SK-N-SH treated with all-trans-retinoic acid at 6 μM for 48 hours (cell line): Measurements from ENCODE around the gene MAP2.

ENCODE experiments used
- ARNTL ChIP-seq: fragments of 450-650 bp; formaldehyde crosslinking; IDR thresholded peaks from 2 replicates; pipeline ENCODE4 v1.5.0; 2020; ENCODE audit warnings: low read depth, mild to moderate bottlenecking, moderate library complexity, borderline replicate concordance
- BACH2 ChIP-seq: fragments of 250-450 bp; sonication (Bioruptor Pico); IDR thresholded peaks from 2 replicates; pipeline ENCODE4 v1.9.0; 2021; ENCODE audit warnings: mild to moderate bottlenecking, borderline replicate concordance
- CREB5 ChIP-seq: fragments of 250-450 bp; sonication (Bioruptor Pico); IDR thresholded peaks from 2 replicates; pipeline ENCODE4 v1.5.1; 2020; ENCODE audit warnings: low read depth, mild to moderate bottlenecking, moderate library complexity
- GLIS3 ChIP-seq: fragments of 250-450 bp; sonication (Bioruptor Pico); IDR thresholded peaks from 2 replicates; pipeline ENCODE4 v1.5.0; 2020; ENCODE audit warnings: mild to moderate bottlenecking, moderate library complexity
- OSR1 ChIP-seq: fragments of 250-450 bp; sonication (Bioruptor Pico); IDR thresholded peaks from 2 replicates; pipeline ENCODE4 v1.8.0; 2022; ENCODE audit warnings: moderate library complexity, mild to moderate bottlenecking, inconsistent platforms
- POU6F1 ChIP-seq: fragments of 250-450 bp; sonication (Bioruptor Pico); IDR thresholded peaks from 2 replicates; pipeline ENCODE4 v1.8.0; 2021; ENCODE audit warnings: low read depth, mild to moderate bottlenecking, moderate library complexity, borderline replicate concordance
- PPARA ChIP-seq: fragments of 250-450 bp; sonication (Bioruptor Pico); IDR thresholded peaks from 2 replicates; pipeline ENCODE4 v1.5.0; 2020; ENCODE audit warnings: mild to moderate bottlenecking, borderline replicate concordance
- RARB ChIP-seq: fragments of 250-450 bp; sonication (Bioruptor Pico); IDR thresholded peaks from 2 replicates; pipeline ENCODE4 v1.8.0; 2021; ENCODE audit warnings: mild to moderate bottlenecking, moderate library complexity
- SNAI2 ChIP-seq: fragments of 250-450 bp; sonication (Bioruptor Pico); IDR thresholded peaks from 2 replicates; pipeline ENCODE4 v1.5.0; 2020; ENCODE audit warnings: mild to moderate bottlenecking, moderate library complexity
- ZFP3 ChIP-seq: fragments of 250-450 bp; sonication (Bioruptor Pico); IDR thresholded peaks from 2 replicates; pipeline ENCODE4 v1.5.0; 2020; ENCODE audit warnings: mild to moderate bottlenecking, moderate library complexity
- ZNF565 ChIP-seq: fragments of 450-650 bp; formaldehyde crosslinking; conservative IDR thresholded peaks from 2 replicates; pipeline ENCODE4 v1.5.0; 2020; ENCODE audit warnings: low read depth, mild to moderate bottlenecking, moderate library complexity
- TF ChIP-seq, protein P1 (sequence below): fragments of 250-450 bp; sonication (Bioruptor Pico); IDR thresholded peaks from 2 replicates; pipeline ENCODE4 v1.5.0; 2020; ENCODE audit warnings: mild to moderate bottlenecking, moderate library complexity
- TF ChIP-seq, protein P2 (sequence below): fragments of 250-450 bp; sonication (Bioruptor Pico); IDR thresholded peaks from 2 replicates; pipeline ENCODE4 v1.8.0; 2020; ENCODE audit warnings: mild to moderate bottlenecking, moderate library complexity, borderline replicate concordance

GRCh38 chr2:209382775-209383174 is 41.1 kb upstream of the MAP2 start:
- no peak for TF ChIP-seq SNAI2 (CRISPR knock-in tag)
- no peak for TF ChIP-seq ARNTL
- TF ChIP-seq, protein P1, sequence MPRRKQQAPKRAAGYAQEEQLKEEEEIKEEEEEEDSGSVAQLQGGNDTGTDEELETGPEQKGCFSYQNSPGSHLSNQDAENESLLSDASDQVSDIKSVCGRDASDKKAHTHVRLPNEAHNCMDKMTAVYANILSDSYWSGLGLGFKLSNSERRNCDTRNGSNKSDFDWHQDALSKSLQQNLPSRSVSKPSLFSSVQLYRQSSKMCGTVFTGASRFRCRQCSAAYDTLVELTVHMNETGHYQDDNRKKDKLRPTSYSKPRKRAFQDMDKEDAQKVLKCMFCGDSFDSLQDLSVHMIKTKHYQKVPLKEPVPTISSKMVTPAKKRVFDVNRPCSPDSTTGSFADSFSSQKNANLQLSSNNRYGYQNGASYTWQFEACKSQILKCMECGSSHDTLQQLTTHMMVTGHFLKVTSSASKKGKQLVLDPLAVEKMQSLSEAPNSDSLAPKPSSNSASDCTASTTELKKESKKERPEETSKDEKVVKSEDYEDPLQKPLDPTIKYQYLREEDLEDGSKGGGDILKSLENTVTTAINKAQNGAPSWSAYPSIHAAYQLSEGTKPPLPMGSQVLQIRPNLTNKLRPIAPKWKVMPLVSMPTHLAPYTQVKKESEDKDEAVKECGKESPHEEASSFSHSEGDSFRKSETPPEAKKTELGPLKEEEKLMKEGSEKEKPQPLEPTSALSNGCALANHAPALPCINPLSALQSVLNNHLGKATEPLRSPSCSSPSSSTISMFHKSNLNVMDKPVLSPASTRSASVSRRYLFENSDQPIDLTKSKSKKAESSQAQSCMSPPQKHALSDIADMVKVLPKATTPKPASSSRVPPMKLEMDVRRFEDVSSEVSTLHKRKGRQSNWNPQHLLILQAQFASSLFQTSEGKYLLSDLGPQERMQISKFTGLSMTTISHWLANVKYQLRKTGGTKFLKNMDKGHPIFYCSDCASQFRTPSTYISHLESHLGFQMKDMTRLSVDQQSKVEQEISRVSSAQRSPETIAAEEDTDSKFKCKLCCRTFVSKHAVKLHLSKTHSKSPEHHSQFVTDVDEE (CRISPR knock-in tag), result no peak
- no peak for TF ChIP-seq ZNF565 (CRISPR knock-in tag)
- no peak for TF ChIP-seq CREB5
- TF ChIP-seq ZFP3, result no peak
- TF ChIP-seq RARB (CRISPR knock-in tag), result no peak
- no peak for TF ChIP-seq GLIS3 (CRISPR knock-in tag)
- no peak for TF ChIP-seq POU6F1
- TF ChIP-seq OSR1 (CRISPR knock-in tag), result no peak
- no peak for TF ChIP-seq BACH2
- TF ChIP-seq PPARA (CRISPR knock-in tag), result no peak
- TF ChIP-seq, protein P2, sequence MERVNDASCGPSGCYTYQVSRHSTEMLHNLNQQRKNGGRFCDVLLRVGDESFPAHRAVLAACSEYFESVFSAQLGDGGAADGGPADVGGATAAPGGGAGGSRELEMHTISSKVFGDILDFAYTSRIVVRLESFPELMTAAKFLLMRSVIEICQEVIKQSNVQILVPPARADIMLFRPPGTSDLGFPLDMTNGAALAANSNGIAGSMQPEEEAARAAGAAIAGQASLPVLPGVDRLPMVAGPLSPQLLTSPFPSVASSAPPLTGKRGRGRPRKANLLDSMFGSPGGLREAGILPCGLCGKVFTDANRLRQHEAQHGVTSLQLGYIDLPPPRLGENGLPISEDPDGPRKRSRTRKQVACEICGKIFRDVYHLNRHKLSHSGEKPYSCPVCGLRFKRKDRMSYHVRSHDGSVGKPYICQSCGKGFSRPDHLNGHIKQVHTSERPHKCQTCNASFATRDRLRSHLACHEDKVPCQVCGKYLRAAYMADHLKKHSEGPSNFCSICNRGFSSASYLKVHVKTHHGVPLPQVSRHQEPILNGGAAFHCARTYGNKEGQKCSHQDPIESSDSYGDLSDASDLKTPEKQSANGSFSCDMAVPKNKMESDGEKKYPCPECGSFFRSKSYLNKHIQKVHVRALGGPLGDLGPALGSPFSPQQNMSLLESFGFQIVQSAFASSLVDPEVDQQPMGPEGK (CRISPR knock-in tag), result no peak
